ENCODE measurements around the gene MARVELD1.

MARVELD1 gene

GRCh38 chr10:97755718-97756117 lies 42.2 kb downstream of the MARVELD1 start:
- DNase-seq (ENCODE audit: low spot score) = no peak

- DNase-seq (ENCODE audit: low spot score) = no peak
Measured at GRCh38 chr10:97757471-97757870, 43.9 kb downstream of the MARVELD1 start.

DNA sequence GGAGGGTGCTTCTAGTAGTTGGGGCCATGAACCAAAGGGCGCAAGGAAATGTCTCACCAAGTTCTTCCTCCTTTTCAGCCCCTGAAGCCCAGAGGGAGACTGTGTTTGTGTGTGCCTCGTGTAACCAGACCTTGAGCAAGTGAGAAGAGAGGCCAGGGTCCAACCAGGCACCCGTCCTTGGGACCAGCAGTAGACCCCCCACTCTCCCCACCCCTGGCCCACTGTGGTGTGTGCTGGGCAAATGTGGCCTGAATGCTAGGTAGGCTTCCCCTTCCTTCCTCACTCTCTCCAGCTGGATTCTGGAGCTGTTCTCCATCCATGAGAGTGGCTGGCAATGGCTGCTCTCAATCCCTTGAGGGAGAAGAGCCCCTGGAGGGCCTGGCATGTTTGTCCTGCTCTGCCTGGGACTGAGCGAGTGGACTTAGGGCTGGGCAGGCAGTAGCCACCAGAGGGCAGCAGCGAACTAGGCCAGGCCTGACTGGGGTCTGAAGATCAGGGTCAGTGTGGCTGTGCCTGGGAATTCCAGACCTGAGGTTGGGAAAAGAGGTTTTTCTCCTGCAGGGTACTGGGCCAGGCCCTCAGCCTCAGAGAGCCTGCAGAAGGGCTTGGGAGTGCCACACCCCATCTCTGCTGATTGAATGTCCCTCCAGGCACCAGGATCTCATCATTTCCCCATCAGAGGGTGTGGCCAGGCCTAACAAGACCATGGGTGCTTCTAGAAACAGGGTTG lies 45.8 kb downstream of the MARVELD1 start:
- peak; percentile 68 for DNase-seq (ENCODE audit: low spot score)

GRCh38 chr10:97759946-97760345 lies 46.4 kb downstream of the MARVELD1 start:
- no peak for DNase-seq (ENCODE audit: low spot score)

DNA sequence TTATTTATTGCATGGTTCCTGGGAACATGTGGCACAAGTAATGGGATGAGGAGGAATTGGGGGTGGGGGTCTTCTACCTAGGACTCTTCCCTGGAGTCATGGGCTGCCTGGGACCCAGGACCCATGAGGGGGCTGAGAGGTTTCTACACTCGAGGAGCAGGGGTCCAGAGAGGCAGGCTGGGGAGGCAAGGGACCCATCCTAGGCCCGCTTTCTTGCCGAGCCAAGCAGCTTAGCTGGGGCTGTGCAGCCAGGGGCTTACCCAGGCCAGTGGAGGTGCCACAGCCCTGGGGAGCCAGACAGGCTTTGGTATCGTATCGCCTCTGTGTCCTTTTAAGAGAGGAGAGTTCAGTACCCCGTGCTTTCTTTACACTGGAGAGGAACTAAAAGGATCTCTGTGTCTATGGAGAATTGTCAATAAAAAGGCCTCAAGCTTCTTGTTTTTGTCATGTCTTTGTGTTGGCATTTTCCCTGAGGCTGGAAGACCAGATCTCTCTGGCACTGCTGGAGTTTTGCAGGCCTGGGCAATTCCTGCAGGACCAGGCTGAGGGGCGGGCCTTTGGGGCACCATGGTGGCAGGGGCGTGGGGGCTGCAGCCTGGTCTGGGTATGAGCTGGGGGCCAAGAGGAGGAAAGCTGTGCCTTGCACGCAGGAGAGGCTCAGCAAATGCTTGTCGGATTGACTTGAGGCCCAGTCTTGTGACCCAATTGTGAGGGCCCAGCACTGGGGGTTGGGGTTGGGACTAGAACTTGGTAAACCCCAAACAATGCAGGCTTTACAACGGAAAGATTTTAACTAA lies 47.1 kb downstream of the MARVELD1 start:
- DNase-seq (ENCODE audit: low spot score) = no peak

- no peak for DNase-seq (ENCODE audit: low spot score)
Measured at GRCh38 chr10:97761331-97761865, 47.9 kb downstream of the MARVELD1 start.

- no peak for DNase-seq (ENCODE audit: low spot score)
Measured at GRCh38 chr10:97762056-97762455, 48.5 kb downstream of the MARVELD1 start.

DNA sequence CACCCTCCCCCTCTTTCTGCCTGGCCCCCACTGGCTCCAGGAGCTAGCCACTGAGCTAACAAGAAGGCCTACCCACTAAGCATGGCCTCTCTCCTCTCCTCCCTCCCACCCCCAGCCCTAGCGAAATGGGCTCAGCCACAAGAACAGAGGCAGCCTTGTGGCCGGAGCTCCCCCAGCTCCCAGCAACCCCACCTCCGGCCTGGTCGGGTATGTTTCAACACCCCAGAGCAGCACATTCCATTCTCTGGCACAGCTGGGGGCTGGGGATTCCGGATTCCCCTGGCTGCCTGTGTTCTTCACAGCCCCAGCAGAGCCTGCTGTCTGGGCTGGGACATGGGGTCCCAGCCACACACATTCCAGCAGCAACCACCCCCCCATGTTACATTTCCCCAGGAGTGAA lies 49.3 kb downstream of the MARVELD1 start:
- no peak for DNase-seq (ENCODE audit: low spot score)

DNA sequence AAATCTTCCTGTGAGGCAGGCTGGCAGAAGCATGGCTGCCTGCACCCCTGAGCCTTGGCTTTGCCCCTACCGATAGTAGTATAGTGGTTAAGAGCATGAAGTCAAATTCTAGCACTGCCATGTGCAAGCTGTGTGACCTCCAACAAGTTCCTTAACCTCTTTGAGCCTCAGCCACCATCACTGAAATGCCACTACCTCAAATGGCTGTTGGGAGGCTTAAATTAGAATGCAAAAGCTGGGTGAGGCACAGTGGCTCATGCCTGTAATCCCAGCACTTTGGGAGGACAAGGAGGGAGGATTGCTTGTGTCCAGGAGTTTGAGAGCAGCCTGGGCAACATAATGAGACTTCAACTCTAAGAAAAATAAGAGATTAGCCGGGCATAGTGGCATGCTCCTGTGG lies 49.9 kb downstream of the MARVELD1 start:
- no peak for DNase-seq (ENCODE audit: low spot score)

DNA sequence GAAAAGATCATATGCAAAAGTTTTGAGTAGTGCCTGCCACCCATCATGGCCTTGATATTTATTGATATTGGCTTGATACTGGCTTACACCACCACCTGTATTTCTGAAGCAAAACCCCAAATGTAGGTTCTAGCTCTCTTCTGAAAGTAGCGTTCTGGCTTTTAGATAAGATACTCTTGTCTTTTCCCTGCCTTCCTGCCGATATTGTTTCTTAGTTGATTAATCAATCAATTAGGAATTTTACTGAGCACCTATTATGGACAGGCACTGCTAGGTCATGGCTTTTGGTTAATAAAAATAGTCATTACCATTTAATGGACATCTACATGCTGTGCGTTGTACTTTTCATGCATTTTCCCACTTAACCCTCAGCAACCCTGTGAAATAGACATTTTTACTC lies 50.4 kb downstream of the MARVELD1 start:
- no peak for DNase-seq (ENCODE audit: low spot score)

GRCh38 chr10:97764519-97764931 lies 51.0 kb downstream of the MARVELD1 start:
- no peak for DNase-seq (ENCODE audit: low spot score)

GRCh38 chr10:97765201-97765600 lies 51.7 kb downstream of the MARVELD1 start:
- no peak for DNase-seq (ENCODE audit: low spot score)

- DNase-seq (ENCODE audit: low spot score) = no peak
Measured at GRCh38 chr10:97766106-97766810, 52.7 kb downstream of the MARVELD1 start.

GRCh38 chr10:97766996-97767924 lies 53.7 kb downstream of the MARVELD1 start:
- DNase-seq (ENCODE audit: low spot score) = no peak
